CD14-positive monocyte (primary cell): Measurements from ENCODE around the gene MYCBP2. TPM values are rescaled to one million over a fixed set of nuclear protein-coding genes. Genes with fewer than 3 reads are reported as not detected.

Experiments used
- DNase-seq, 3 donors: peaks; one replicate each; pipeline ENCODE4 v3.0.0-alpha.2; 2011 to 2022
- H2AFZ ChIP-seq: 2 replicates; pipeline ENCODE4 v1.6.0; 2012; ENCODE audit warnings: mild to moderate bottlenecking, low read depth, low read length, inconsistent platforms; ENCODE audit not compliant: insufficient read depth, poor library complexity, severe bottlenecking
- H3K27ac ChIP-seq, 2 donors: 1 replicate in 1 of 2; 2 replicates in 1 of 2; pipeline ENCODE4 v1.5.1; 2012 to 2013; ENCODE audit warnings: low read length in 2 of 2, control low read depth in 1 of 2, inconsistent platforms in 1 of 2, low read depth in 1 of 2, mild to moderate bottlenecking in 1 of 2
- H3K27me3 ChIP-seq, 2 donors: one replicate each; pipeline versions ENCODE4 v1.6.0 to v1.6.1; 2011 to 2013; ENCODE audit warnings: low read length in 2 of 2; ENCODE audit not compliant: control insufficient read depth in 2 of 2, insufficient read depth in 2 of 2
- H3K36me3 ChIP-seq, 2 donors: replicated peaks in 1 of 2; 1 replicate in 1 of 2; 2 replicates in 1 of 2; pipeline versions ENCODE4 v1.5.1 to v1.6.1; 2012 to 2013; ENCODE audit warnings: low read length in 2 of 2, control low read depth in 1 of 2, inconsistent platforms in 1 of 2, mild to moderate bottlenecking in 1 of 2; ENCODE audit not compliant: insufficient read depth in 2 of 2, control insufficient read depth in 1 of 2
- H3K4me1 ChIP-seq, 2 donors: 1 replicate in 1 of 2; 2 replicates in 1 of 2; pipeline versions ENCODE4 v1.5.1 to v1.6.1; 2012 to 2013; ENCODE audit warnings: low read length in 2 of 2, control low read depth in 1 of 2, inconsistent platforms in 1 of 2, mild to moderate bottlenecking in 1 of 2, moderate library complexity in 1 of 2; ENCODE audit not compliant: insufficient read depth in 2 of 2, control insufficient read depth in 1 of 2
- H3K4me2 ChIP-seq: replicated peaks from 2 replicates; pipeline ENCODE3; 2012; ENCODE audit warnings: low read length, moderate library complexity, mild to moderate bottlenecking; ENCODE audit not compliant: poor library complexity, severe bottlenecking; ENCODE audit errors: extremely low read depth
- H3K4me3 ChIP-seq, 3 experiments: fragments of 200-600 bp in 1 of 3; sonication (generic) in 1 of 3; replicated peaks in 1 of 3; 1 replicate in 2 of 3; 2 replicates in 1 of 3; pipeline ENCODE4 v1.5.1; 2011 to 2013; ENCODE audit warnings: low read length in 3 of 3, mild to moderate bottlenecking in 3 of 3, control low read depth in 2 of 3, low read depth in 2 of 3, inconsistent platforms in 1 of 3, moderate library complexity in 1 of 3
- H3K79me2 ChIP-seq: 2 replicates; pipeline ENCODE4 v1.6.0; 2012; ENCODE audit warnings: mild to moderate bottlenecking, control low read depth, inconsistent platforms, low read length, moderate library complexity; ENCODE audit not compliant: insufficient read depth
- H3K9ac ChIP-seq: 2 replicates; pipeline ENCODE4 v1.6.0; 2017; ENCODE audit warnings: low read length, mild to moderate bottlenecking; ENCODE audit not compliant: insufficient read depth, poor library complexity, severe bottlenecking
- H3K9me3 ChIP-seq, 2 donors: replicated peaks in 1 of 2; 1 replicate in 1 of 2; 2 replicates in 1 of 2; pipeline versions ENCODE4 v1.5.1 to v1.6.1; 2012 to 2013; ENCODE audit warnings: low read length in 2 of 2, control low read depth in 1 of 2; ENCODE audit not compliant: control insufficient read depth in 1 of 2, insufficient read depth in 1 of 2
- H4K20me1 ChIP-seq: 2 replicates; pipeline ENCODE4 v1.6.0; 2012; ENCODE audit warnings: mild to moderate bottlenecking, low read length, control low read depth, moderate library complexity; ENCODE audit not compliant: insufficient read depth
- H3K27ac Mint-ChIP-seq, 7 donors: one replicate each; pipeline ENCODE4 v1.8.0; 2020; ENCODE audit warnings: mild to moderate bottlenecking in 7 of 7, mixed read lengths in 7 of 7, moderate library complexity in 6 of 7, inconsistent platforms in 2 of 7
- H3K27me3 Mint-ChIP-seq, 3 donors: one replicate each; pipeline ENCODE4 v1.8.0; 2021 to 2022; ENCODE audit warnings: low read depth in 3 of 3, mild to moderate bottlenecking in 3 of 3, mixed read lengths in 3 of 3, moderate library complexity in 3 of 3, inconsistent platforms in 1 of 3
- H3K36me3 Mint-ChIP-seq, 2 donors: one replicate each; pipeline ENCODE4 v1.8.0; 2020; ENCODE audit warnings: mixed read lengths in 2 of 2, inconsistent platforms in 1 of 2, mild to moderate bottlenecking in 1 of 2
- H3K4me1 Mint-ChIP-seq: one replicate; pipeline ENCODE4 v1.8.0; 2020; ENCODE audit warnings: mild to moderate bottlenecking, mixed read lengths
- H3K4me3 Mint-ChIP-seq, 2 donors: one replicate each; pipeline ENCODE4 v1.8.0; 2020; ENCODE audit warnings: mild to moderate bottlenecking in 2 of 2, mixed read lengths in 2 of 2, moderate library complexity in 1 of 2
- H3K9me3 Mint-ChIP-seq, 7 donors: one replicate each; pipeline ENCODE4 v1.8.0; 2020 to 2022; ENCODE audit warnings: mixed read lengths in 7 of 7, mild to moderate bottlenecking in 6 of 7, moderate library complexity in 6 of 7, inconsistent platforms in 2 of 7
- CTCF ChIP-seq: fragments of 200-600 bp; IDR thresholded peaks from one replicate; pipeline ENCODE4 v1.8.0; 2022; ENCODE audit warnings: antibody characterized with exemption, mild to moderate bottlenecking
- WGBS: methylation state at CpG from one replicate; pipeline ENCODE4 v1.1.5; 2013; ENCODE audit warnings: missing lambda C conversion rate; ENCODE audit not compliant: insufficient coverage; 5-methylcytosine and 5-hydroxymethylcytosine counted together
- intact Hi-C, 2 donors: fragments of 100-400 bp; cut with micrococcal nuclease; formaldehyde crosslinking; loops; one replicate each; pipeline versions ENCODE4 v1.15.0 to v1.15.1; 2023
- polyA plus RNA-seq, 3 donors: library from polyadenylated mRNA; depleted of rRNA in 1 of 3; unstranded in 2 of 3; stranded (reverse) in 1 of 3; fragments of 300-500 nt in 2 of 3; fragments of >200 nt in 1 of 3; fragmentation: Illumina TruSeq in 2 of 3; gene quantifications; 1 replicate in 2 of 3; 2 replicates in 1 of 3; pipeline ENCODE4 v1.2.3, GENCODE V29; 2012 to 2021

Gene MYCBP2
- polyA plus RNA-seq, 3 donors, result 7.6 to 51.5 (median 14.4) TPM

GRCh38 chr13:77118134-77118533 lies 208.8 kb downstream of the MYCBP2 start:
- Histone ChIP-seq H3K27me3 (no peaks in the 10 kb centered on the region), H4K20me1 (no peaks in the 10 kb centered on the region), H3K4me3 (no peak overlapping the region), H3K27ac (no peak overlapping the region), H2AFZ (no peak overlapping the region), H3K79me2 (no peaks in the 10 kb centered on the region), H3K4me1 (no peaks in the 10 kb centered on the region), H3K9ac (no peak overlapping the region), H3K36me3 (peaks cover 77 to 89% of the 10 kb centered on the region in 2 donors), H3K4me2 (no peak overlapping the region), H3K9me3 (no peaks in the 10 kb centered on the region)
- TF ChIP-seq CTCF, result no peak
- intact Hi-C loops, result no loop called here
- Mint-ChIP-seq H3K9me3 (peaks cover 0 to 1% (median 0%) of the 10 kb centered on the region in 7 donors), H3K27ac (no peak overlapping the region), H3K27me3 (no peaks in the 10 kb centered on the region), H3K4me3 (no peak overlapping the region), H3K4me1 (no peaks in the 10 kb centered on the region), H3K36me3 (peaks cover 50 to 61% of the 10 kb centered on the region in 2 donors)
- 100% methylated on average over 1 of the region's 3 CpGs for WGBS
- no peak for DNase-seq

GRCh38 chr13:77114271-77114670 lies 212.6 kb downstream of the MYCBP2 start:
- DNase-seq, result no peak
- H3K27me3 Mint-ChIP-seq, result no peaks in the 10 kb centered on the region

More at GRCh38 chr13:77114271-77114670, 212.6 kb downstream of the MYCBP2 start:
- Mint-ChIP-seq H3K36me3 (peaks cover 63 to 65% of the 10 kb centered on the region in 2 donors), H3K4me1 (no peaks in the 10 kb centered on the region), H3K9me3 (peaks cover 5 to 16% (median 11%) of the 10 kb centered on the region in 7 donors), H3K27ac (no peak overlapping the region), H3K4me3 (no peak overlapping the region)
- no peaks in the 10 kb centered on the region for H4K20me1 ChIP-seq
- H3K4me2 ChIP-seq, result no peak overlapping the region
- H3K4me3 ChIP-seq, result no peak overlapping the region
- no peak for TF ChIP-seq CTCF
- peaks cover 8 to 11% of the 10 kb centered on the region in 2 donors for H3K9me3 ChIP-seq
- intact Hi-C loops, result no loop called here
- peaks cover 56 to 89% of the 10 kb centered on the region in 2 donors for H3K36me3 ChIP-seq
- H3K9ac ChIP-seq, result no peak overlapping the region
- H3K4me1 ChIP-seq, result no peaks in the 10 kb centered on the region
- no peak overlapping the region for H2AFZ ChIP-seq
- no peaks in the 10 kb centered on the region for H3K79me2 ChIP-seq
- H3K27me3 ChIP-seq, result no peaks in the 10 kb centered on the region
- no peak overlapping the region for H3K27ac ChIP-seq
